ENCODE data around the gene NKAIN2.

Gene NKAIN2

DNA sequence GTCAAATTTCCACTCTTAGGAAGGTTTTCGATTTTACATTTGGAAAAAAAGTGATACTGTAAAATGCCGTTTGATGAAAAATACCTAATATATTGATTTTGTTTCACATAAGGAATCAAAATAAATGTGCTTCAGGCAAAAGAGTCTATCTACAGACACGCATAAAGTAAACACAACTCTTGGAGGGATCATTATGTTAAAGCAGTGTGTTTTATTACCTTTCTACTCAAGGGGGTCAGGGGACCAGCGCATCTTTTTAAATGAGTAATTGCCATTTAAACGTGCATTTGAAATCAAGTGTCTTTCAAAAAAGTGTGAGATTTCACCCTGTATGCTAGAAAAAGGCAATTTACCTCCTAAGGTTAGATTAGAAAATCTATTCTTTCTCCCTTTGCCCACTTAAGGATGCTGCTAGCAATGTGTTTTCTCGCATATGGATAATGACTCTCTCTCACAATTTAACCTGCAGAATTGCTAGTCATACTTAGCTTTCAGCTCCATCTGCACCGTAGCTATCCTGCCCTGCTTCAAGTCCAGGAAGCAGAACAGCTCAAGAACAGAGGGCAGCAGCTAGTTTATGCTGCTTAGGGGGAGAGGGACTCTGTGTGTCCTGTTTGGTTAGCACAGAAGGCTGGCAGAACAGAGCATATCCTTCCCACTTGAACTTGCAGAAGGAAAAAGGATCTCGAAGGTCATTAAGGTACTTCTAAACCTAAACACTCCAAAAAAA, 35.0 kb downstream of the NKAIN2 start:
- H3K4me3 ChIP-seq (ENCODE audit: low read length), result no peak overlapping the region
- TF ChIP-seq ZNF274 (IDR thresholded peaks at IDR 0.05; ENCODE audit: low read depth, low read length), result no peak

- TF ChIP-seq ZNF274 (IDR thresholded peaks at IDR 0.05; ENCODE audit: low read depth, low read length), result no peak
- no peak overlapping the region for H3K4me3 ChIP-seq (ENCODE audit: low read length)
These were observed 37.6 kb downstream of the NKAIN2 start for GRCh38 chr6:123841067-123841896.

- no peak for TF ChIP-seq ZNF274 (IDR thresholded peaks at IDR 0.05; ENCODE audit: low read depth, low read length)
- no peak overlapping the region for H3K4me3 ChIP-seq (ENCODE audit: low read length)
These were observed 40.3 kb downstream of the NKAIN2 start for GRCh38 chr6:123844011-123844410.

DNA sequence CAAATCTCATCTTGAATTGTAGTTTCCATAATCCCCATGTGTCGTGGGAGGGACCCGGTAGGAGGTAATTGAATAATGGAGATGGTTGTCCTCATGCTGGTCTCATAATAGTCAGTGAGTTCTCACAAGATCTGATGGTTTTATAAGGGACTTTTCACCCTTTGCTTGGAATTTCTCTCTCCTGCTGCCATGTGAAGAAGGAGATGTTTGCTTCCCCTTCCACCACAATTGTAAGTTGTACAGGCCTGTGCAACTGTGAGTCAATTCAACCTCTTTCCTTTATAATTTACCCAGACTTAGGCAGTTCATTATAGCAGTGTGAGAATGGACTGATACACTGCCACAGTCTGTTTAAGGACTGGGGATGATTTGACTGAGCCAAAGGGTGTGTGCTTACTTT, 44.7 kb downstream of the NKAIN2 start:
- H3K4me3 ChIP-seq (ENCODE audit: low read length), result no peak overlapping the region
- TF ChIP-seq ZNF274 (IDR thresholded peaks at IDR 0.05; ENCODE audit: low read depth, low read length), result no peak

DNA sequence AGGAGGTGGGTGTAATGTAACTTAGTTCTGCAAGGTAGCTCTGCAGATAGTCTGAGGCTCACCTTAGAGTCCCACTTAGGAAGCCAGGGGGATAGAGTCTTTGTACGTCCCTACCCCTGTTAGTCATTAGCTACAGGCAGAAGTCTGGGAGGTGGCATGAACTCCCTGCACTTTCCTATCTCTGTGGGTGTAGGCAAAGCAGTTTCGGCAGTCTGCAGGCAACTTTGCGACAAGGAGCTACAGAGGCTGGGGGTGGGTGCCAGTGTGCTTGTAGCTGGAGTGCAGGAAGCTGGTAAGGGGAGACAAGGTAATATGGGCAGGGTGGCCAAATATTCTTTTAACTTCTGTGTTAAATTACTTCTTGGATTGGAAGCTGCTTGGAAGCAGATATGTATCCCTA, 45.7 kb downstream of the NKAIN2 start:
- no peak for TF ChIP-seq ZNF274 (IDR thresholded peaks at IDR 0.05; ENCODE audit: low read depth, low read length)
- H3K4me3 ChIP-seq (ENCODE audit: low read length), result no peak overlapping the region

DNA sequence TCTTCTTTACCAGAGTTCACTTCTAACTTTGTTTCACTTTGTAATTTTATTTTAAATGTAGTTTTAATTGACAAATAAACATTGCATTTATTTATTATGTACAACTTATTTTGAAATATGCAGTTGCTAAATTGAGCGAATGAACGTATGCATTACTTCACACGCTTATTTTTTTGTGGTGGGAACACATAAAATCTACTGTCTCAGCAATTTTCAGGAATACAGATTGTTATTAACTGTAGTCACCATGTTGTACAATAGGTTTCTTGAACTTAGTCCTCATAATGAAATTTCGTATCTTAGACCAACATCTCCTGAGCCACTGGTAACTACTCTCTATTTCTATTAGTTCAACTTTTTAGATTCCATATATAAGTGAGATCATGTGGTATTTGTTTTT, 46.9 kb downstream of the NKAIN2 start:
- H3K4me3 ChIP-seq (ENCODE audit: low read length), result no peak overlapping the region
- TF ChIP-seq ZNF274 (IDR thresholded peaks at IDR 0.05; ENCODE audit: low read depth, low read length), result no peak

- no peak overlapping the region for H3K4me3 ChIP-seq (ENCODE audit: low read length)
- TF ChIP-seq ZNF274 (IDR thresholded peaks at IDR 0.05; ENCODE audit: low read depth, low read length), result no peak
These were observed 50.5 kb downstream of the NKAIN2 start for GRCh38 chr6:123854201-123854600.

- no peak for TF ChIP-seq ZNF274 (IDR thresholded peaks at IDR 0.05; ENCODE audit: low read depth, low read length)
- H3K4me3 ChIP-seq (ENCODE audit: low read length), result no peak overlapping the region
These were observed 51.8 kb downstream of the NKAIN2 start for GRCh38 chr6:123855506-123855905.

DNA sequence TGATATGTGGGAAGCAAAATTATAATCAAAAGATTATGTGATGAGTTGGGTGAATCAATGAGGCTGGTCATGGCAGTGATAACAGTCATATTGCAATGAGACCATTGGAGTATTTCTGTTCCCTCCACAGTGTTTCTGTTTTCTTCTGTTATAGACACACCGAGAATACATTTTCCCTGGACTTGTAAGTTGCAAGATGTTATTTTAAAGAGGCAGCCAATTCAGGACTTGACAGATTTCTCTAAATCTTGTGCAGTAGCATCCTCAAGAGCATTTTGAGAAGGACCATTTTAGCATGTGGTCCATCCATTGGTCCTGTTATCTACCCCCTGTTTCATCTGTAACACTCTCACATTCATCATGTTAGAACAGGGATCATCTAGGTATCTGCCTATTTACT, 55.6 kb downstream of the NKAIN2 start:
- no peak for TF ChIP-seq ZNF274 (IDR thresholded peaks at IDR 0.05; ENCODE audit: low read depth, low read length)
- no peak overlapping the region for H3K4me3 ChIP-seq (ENCODE audit: low read length)

DNA sequence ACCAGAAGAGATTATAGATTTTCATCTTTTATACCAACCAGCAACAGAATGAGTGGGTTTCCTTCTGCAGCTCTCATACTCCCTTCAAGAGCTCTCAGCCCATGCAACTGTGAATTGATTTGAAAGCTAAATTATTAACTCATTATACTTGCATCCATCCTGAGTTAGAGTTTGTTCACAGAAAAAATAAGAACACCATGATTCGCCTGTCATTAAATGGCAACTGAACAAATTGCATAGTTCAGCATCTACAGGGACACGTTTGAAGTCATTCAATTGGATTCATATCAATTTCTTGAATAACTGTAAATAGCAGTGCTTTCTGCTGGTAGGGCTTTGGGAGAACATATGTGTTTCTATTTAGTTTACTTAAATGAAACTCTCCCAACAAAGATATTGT, 65.7 kb downstream of the NKAIN2 start:
- no peak overlapping the region for H3K4me3 ChIP-seq (ENCODE audit: low read length)
- no peak for TF ChIP-seq ZNF274 (IDR thresholded peaks at IDR 0.05; ENCODE audit: low read depth, low read length)

DNA sequence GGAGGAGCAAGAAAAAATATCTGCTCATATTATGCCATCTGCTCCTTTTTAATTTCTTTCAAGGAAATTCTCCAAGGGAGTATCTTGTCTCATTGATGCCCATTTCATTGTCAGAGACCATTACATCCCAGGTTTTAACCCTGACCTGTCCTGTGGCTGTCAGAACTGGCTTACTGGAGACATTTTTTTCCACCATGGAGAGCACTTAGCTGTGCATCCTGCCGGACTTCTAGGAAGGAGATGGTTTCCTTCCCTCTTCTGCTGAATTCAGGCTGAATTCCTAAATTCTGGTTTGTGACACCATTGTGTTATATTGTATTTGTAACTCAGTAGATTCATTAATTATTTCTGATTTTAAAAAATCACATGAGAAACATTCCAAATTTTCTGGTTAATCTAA, 70.3 kb downstream of the NKAIN2 start:
- no peak overlapping the region for H3K4me3 ChIP-seq (ENCODE audit: low read length)
- TF ChIP-seq ZNF274 (IDR thresholded peaks at IDR 0.05; ENCODE audit: low read depth, low read length), result no peak

GRCh38 chr6:123875784-123876183, 72.1 kb downstream of the NKAIN2 start:
- no peak for TF ChIP-seq ZNF274 (IDR thresholded peaks at IDR 0.05; ENCODE audit: low read depth, low read length)

GRCh38 chr6:123879749-123880148, 76.1 kb downstream of the NKAIN2 start:
- no peak for TF ChIP-seq ZNF274 (IDR thresholded peaks at IDR 0.05; ENCODE audit: low read depth, low read length)
- H3K4me3 ChIP-seq (ENCODE audit: low read length), result no peak overlapping the region

More at GRCh38 chr6:123875784-123876183, 72.1 kb downstream of the NKAIN2 start:
- no peak overlapping the region for H3K4me3 ChIP-seq (ENCODE audit: low read length)

DNA sequence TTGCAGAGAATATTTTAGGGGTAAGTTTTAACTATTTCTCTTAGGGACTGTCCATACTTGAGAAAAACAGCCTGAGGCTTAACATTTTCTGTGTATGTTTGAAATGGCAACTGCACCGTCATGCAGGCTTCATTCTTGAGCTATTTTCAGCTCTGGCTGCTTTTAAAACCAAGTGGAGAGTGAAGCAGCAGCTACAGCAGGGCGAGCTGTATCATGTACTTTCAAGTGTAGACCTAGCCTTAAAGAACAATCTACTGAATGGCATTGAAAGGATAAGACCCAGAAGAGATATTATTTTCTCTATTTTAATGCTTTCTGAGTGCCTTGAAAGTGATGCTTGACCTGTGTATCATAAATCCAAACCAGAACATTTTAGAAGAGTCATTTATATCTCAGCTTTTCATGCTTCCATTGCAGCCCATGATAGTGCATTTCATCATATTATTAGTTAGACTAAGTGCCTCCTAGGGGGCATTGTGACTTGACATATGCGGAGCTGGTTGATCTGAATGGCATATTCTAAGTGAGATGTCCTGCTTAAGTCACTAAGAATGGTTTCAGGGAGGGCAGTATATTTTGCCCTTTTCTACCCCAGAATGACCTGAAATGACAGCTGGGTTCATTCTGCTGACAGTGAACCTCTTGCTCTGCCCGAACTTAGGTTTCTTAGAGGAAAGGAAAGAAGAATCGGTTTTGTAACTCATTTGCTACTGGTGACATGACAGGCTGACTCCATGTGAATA, 85.3 kb downstream of the NKAIN2 start:
- H3K4me3 ChIP-seq (ENCODE audit: low read length), result no peak overlapping the region
- TF ChIP-seq ZNF274 (IDR thresholded peaks at IDR 0.05; ENCODE audit: low read depth, low read length), result no peak

All from GM08714 (cell line).